ENCODE measurements around the gene EXOG.

EXOG gene

GRCh38 chr3:38567498-38567897, 71.4 kb downstream of the EXOG start:
- intact Hi-C loops (cut with DNase I), result no loop called here
- peak in 11 of 42 donors; percentile 3 to 21 (median 9) for DNase-seq

DNA sequence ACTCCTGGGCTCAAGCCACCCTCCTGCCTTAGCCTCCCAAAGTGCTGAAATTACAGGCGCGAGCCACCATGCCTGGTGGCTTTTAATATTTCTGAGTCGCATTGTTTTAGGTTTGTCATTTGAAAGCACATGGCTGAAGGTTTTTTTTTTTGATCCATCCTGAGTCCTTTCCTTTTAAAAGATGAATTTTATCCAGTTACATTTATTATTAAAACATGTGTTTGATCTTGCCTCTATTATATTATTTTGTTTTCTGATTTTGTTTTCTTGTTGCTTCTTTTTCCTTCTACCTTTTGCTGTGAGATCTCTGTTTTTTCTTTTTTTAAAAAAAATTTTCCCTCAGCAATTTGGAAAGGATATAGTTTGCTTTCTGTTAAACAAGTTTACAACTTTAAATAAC, 77.0 kb downstream of the EXOG start:
- intact Hi-C loops (cut with DNase I), result no loop called here

GRCh38 chr3:38573556-38573955, 77.4 kb downstream of the EXOG start:
- intact Hi-C loops (cut with DNase I), result no loop called here
- peak in 10 of 42 donors; percentile 3 to 36 (median 12) for DNase-seq

More for the DNA sequence above, 77.0 kb downstream of the EXOG start:
- DNase-seq, result no peak

DNA sequence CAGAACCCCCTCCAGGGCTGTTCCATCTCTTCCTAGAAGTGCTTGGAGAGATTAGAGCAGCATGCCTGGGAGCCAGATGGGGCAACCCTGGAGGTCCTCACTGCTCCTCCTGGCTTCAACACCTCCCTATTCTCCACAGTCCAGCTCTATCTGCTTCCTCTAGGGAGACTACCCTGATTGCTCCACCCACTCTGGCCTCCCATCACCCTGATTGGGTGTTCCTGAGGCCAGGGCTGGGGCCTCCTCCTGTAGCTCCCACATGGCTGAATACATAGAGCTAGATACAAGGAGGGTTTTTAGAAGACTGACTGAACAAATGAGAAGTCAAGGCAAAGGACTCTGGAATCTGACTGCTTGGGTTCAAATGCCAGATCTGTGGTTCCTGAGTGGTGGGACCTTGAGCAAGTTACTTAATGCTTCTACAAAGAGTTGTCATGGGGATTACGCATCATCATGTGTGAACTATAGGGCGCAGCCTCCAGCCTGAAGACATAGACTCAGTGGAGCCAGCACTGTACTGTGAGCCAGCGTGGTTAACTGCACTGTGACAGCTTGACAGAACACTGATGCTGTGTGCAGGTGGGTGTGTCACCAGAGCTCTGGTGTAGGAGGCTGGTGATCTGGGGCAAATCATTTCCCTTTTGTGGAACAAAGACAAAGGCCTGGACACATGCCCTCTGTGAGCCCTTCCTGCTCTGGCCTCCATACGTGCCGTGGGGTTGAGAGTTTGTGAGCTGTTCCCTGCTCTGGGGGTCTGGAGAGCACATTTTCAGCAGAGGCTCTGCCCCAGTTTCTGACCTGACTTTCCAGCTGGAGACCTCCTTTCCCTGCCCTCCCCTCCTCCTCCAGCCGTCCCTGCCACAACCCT, 78.5 kb downstream of the EXOG start:
- peak; percentile 15 to 93 (median 60) for DNase-seq
- intact Hi-C loops (cut with DNase I), result no loop called here

DNA sequence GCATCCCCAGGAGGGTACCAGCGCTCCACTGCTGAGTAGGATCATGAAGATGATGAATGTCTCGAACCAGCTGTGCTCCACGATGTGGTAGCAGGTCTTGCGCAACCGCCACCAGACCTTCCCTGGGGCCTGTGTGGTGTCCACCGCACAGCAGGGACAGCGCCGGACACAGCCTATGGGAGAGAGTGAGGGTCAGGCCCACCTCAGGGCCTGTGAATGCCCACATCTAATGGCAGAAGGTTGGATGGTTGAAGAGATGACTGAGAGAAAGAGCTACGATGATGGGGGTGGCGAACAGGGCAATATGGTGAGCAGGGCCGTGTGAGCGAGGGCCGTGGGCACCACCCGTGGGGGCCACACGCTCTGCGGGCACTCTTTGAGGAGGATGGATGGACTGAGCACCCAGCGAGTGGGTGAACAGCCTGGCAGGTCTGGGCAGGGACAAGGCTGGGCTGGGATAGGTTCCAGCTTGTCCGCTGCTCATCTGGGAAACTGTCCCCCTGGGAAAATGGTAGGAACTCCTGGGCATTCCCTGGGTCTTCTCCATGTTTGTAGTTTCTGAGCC, 79.2 kb downstream of the EXOG start:
- intact Hi-C loops (cut with DNase I), result no loop called here
- DNase-seq, result peak in 11 of 42 donors; percentile 1 to 34 (median 6)
